H1 (cell line): Measurements from ENCODE around the gene KXD1. TPM values are rescaled to one million over a fixed set of nuclear protein-coding genes. Genes with fewer than 3 reads are reported as not detected.
A peak's percentile ranks its signal among the peaks of the same experiment; 100 is the strongest.

ENCODE experiments used
- CTCF ChIA-PET: fragments of 300-600 bp; sonication (Branson Sonifier 250); formaldehyde crosslinking; loops from one replicate; lab custom pipeline; 2021; ENCODE audit not compliant: partially characterized antibody; lab: Charles Lee
- POLR2A ChIA-PET: fragments of 300-600 bp; sonication (Branson Sonifier 250); formaldehyde crosslinking; loops from one replicate; lab custom pipeline; 2021; ENCODE audit warnings: inconsistent platforms; ENCODE audit not compliant: partially characterized antibody; lab: Charles Lee
- DNase-seq, 2 experiments: peaks; one replicate each; pipeline versions ENCODE4 v3.0.0 to v3.0.0-alpha.2; 2010 to 2022; ENCODE audit warnings: low spot score in 2 of 2, low read depth in 1 of 2, mixed read lengths in 1 of 2
- FAIRE-seq: peaks from 2 replicates; lab custom pipeline; 2011; peaks lifted over from hg19 to GRCh38; lab: Jason Lieb, UNC
- H2AFZ ChIP-seq: 2 replicates; pipeline ENCODE4 v1.8.1; 2012; ENCODE audit warnings: low read length, inconsistent platforms
- H2AK5ac ChIP-seq: 2 replicates; pipeline ENCODE4 v1.6.1; 2013; ENCODE audit warnings: low read depth, low read length
- H2BK120ac ChIP-seq: replicated peaks from 2 replicates; pipeline ENCODE3; 2013; ENCODE audit warnings: low read depth, low read length, inconsistent platforms
- H2BK12ac ChIP-seq: 2 replicates; pipeline ENCODE4 v1.6.1; 2013; ENCODE audit warnings: low read depth, low read length
- H2BK15ac ChIP-seq: 2 replicates; pipeline ENCODE4 v1.6.1; 2013; ENCODE audit warnings: low read length
- H2BK20ac ChIP-seq: 2 replicates; pipeline ENCODE4 v1.6.1; 2013; ENCODE audit warnings: low read length
- H2BK5ac ChIP-seq: 2 replicates; pipeline ENCODE4 v1.6.1; 2013; ENCODE audit warnings: low read depth, low read length
- H3K14ac ChIP-seq: 2 replicates; pipeline ENCODE4 v1.6.1; 2013; ENCODE audit warnings: inconsistent platforms; ENCODE audit not compliant: insufficient read length
- H3K18ac ChIP-seq: 2 replicates; pipeline ENCODE4 v1.6.1; 2013; ENCODE audit warnings: low read length; ENCODE audit errors: extremely low read depth
- H3K23ac ChIP-seq: 2 replicates; pipeline ENCODE4 v1.6.1; 2013; ENCODE audit warnings: inconsistent platforms; ENCODE audit not compliant: insufficient read length
- H3K23me2 ChIP-seq: 2 replicates; pipeline ENCODE4 v1.6.1; 2013; ENCODE audit warnings: low read depth, low read length
- H3K27ac ChIP-seq: 2 replicates; pipeline ENCODE4 v1.6.1; 2011; ENCODE audit warnings: low read depth, low read length, inconsistent platforms
- H3K27me3 ChIP-seq, 4 experiments: replicated peaks in 1 of 4; 1 replicate in 1 of 4; 2 replicates in 3 of 4; pipeline versions ENCODE4 v1.6.1 to v1.8.1; 2011 to 2013; ENCODE audit warnings: low read length in 3 of 4, mild to moderate bottlenecking in 3 of 4, inconsistent platforms in 2 of 4, mixed read lengths in 2 of 4, moderate library complexity in 1 of 4; ENCODE audit not compliant: control insufficient read depth in 3 of 4, insufficient read depth in 3 of 4; ENCODE audit errors: extremely low read depth in 1 of 4
- H3K36me3 ChIP-seq, 4 experiments: 2 replicates each; pipeline versions ENCODE4 v1.6.1 to v1.8.1; 2011 to 2013; ENCODE audit warnings: mild to moderate bottlenecking in 4 of 4, low read length in 3 of 4, moderate library complexity in 2 of 4, control low read depth in 1 of 4, inconsistent platforms in 1 of 4; ENCODE audit not compliant: insufficient read depth in 4 of 4, control insufficient read depth in 2 of 4
- H3K4ac ChIP-seq: replicated peaks from 2 replicates; pipeline ENCODE3; 2013; ENCODE audit warnings: low read length, low read depth, mixed read lengths, inconsistent platforms; ENCODE audit not compliant: insufficient read length
- H3K4me1 ChIP-seq, 4 experiments: replicated peaks in 1 of 4; 1 replicate in 1 of 4; 2 replicates in 3 of 4; pipeline versions ENCODE4 v1.6.1 to v1.8.1; 2011 to 2013; ENCODE audit warnings: low read length in 3 of 4, inconsistent platforms in 2 of 4, mixed read lengths in 1 of 4; ENCODE audit not compliant: insufficient read depth in 4 of 4, control insufficient read depth in 3 of 4
- H3K4me2 ChIP-seq, 2 experiments: 2 replicates each; pipeline versions ENCODE4 v1.6.1 to v1.8.1; 2011 to 2013; ENCODE audit warnings: low read depth in 2 of 2, low read length in 2 of 2, control low read depth in 1 of 2, inconsistent platforms in 1 of 2, mild to moderate bottlenecking in 1 of 2; ENCODE audit not compliant: insufficient read depth in 1 of 2
- H3K4me3 ChIP-seq, 4 experiments: fragments of 200-600, 300-600 bp in 1 of 4; sonication (generic), shearing (Covaris generic), sonication (Bioruptor Twin) in 1 of 4; 2 replicates each; pipeline versions ENCODE4 v1.5.1 to v1.8.1; 2011 to 2016; ENCODE audit warnings: low read length in 4 of 4, low read depth in 3 of 4, control low read depth in 2 of 4, inconsistent platforms in 2 of 4, mild to moderate bottlenecking in 2 of 4, mixed read lengths in 1 of 4, moderate library complexity in 1 of 4; ENCODE audit not compliant: insufficient read depth in 2 of 4; ENCODE audit errors: extremely low read depth in 1 of 4
- H3K56ac ChIP-seq: replicated peaks from 2 replicates; pipeline ENCODE3; 2013; ENCODE audit warnings: low read depth, mild to moderate bottlenecking, mixed read lengths, low read length, inconsistent platforms; ENCODE audit not compliant: insufficient read length
- H3K79me1 ChIP-seq: 2 replicates; pipeline ENCODE4 v1.6.1; 2013; ENCODE audit warnings: low read depth, low read length, control low read depth
- H3K79me2 ChIP-seq, 2 experiments: 2 replicates each; pipeline versions ENCODE4 v1.6.1 to v1.8.1; 2012 to 2013; ENCODE audit warnings: low read length in 2 of 2, mild to moderate bottlenecking in 2 of 2, inconsistent platforms in 1 of 2; ENCODE audit not compliant: insufficient read depth in 2 of 2, control insufficient read depth in 1 of 2
- H3K9ac ChIP-seq, 4 experiments: replicated peaks in 1 of 4; 1 replicate in 1 of 4; 2 replicates in 3 of 4; pipeline versions ENCODE4 v1.6.1 to v1.8.1; 2011 to 2013; ENCODE audit warnings: low read depth in 3 of 4, low read length in 3 of 4, control low read depth in 2 of 4, mild to moderate bottlenecking in 2 of 4, moderate library complexity in 2 of 4, inconsistent platforms in 1 of 4; ENCODE audit errors: extremely low read depth in 1 of 4
- H3K9me3 ChIP-seq, 2 experiments: 2 replicates each; pipeline versions ENCODE4 v1.6.1 to v1.8.1; 2012 to 2013; ENCODE audit warnings: mild to moderate bottlenecking in 2 of 2, moderate library complexity in 2 of 2, control low read depth in 1 of 2, inconsistent platforms in 1 of 2, low read depth in 1 of 2, low read length in 1 of 2, mixed read lengths in 1 of 2; ENCODE audit not compliant: insufficient read depth in 2 of 2
- H4K20me1 ChIP-seq, 2 experiments: replicated peaks in 1 of 2; 2 replicates each; pipeline versions ENCODE3 to v1.8.1; 2011 to 2013; ENCODE audit warnings: inconsistent platforms in 2 of 2, low read length in 2 of 2, mild to moderate bottlenecking in 1 of 2; ENCODE audit not compliant: insufficient read depth in 2 of 2, control insufficient read depth in 1 of 2
- H4K5ac ChIP-seq: 2 replicates; pipeline ENCODE4 v1.6.1; 2013; ENCODE audit warnings: low read length, low read depth, mixed read lengths, inconsistent platforms; ENCODE audit not compliant: insufficient read length
- H4K8ac ChIP-seq: 2 replicates; pipeline ENCODE4 v1.8.0; 2013; ENCODE audit warnings: mild to moderate bottlenecking, moderate library complexity, low read length, inconsistent platforms; ENCODE audit not compliant: insufficient read depth; ENCODE audit errors: extremely low read depth
- H4K91ac ChIP-seq: replicated peaks from 2 replicates; pipeline ENCODE3; 2013; ENCODE audit warnings: low read length, mixed read lengths, inconsistent platforms; ENCODE audit not compliant: insufficient read length
- ASH2L ChIP-seq: fragments of 200-600, 300-600 bp; sonication (generic); IDR thresholded peaks from one replicate; pipeline ENCODE4 v1.7.1; 2017; ENCODE audit warnings: low read length
- CBX8 ChIP-seq: fragments of 300-800, 300-1000 bp; sonication (generic); IDR thresholded peaks from 2 replicates; pipeline ENCODE4 v1.7.1; 2016; ENCODE audit warnings: low read depth, low read length, borderline replicate concordance
- CHD2 ChIP-seq: IDR thresholded peaks from 2 replicates; pipeline ENCODE4 v1.6.1; 2012; ENCODE audit warnings: low read length, improper control_type of control experiment
- FOSL1 ChIP-seq: IDR thresholded peaks from 2 replicates; pipeline ENCODE4 v1.6.1; 2011; ENCODE audit warnings: mild to moderate bottlenecking, low read depth, low read length, moderate library complexity; ENCODE audit not compliant: insufficient read depth
- GTF2F1 ChIP-seq: IDR thresholded peaks from 2 replicates; pipeline ENCODE4 v1.6.1; 2012; ENCODE audit warnings: low read depth, low read length, improper control_type of control experiment, borderline replicate concordance
- HDAC2 ChIP-seq, 2 experiments: fragments of 300-600 bp in 1 of 2; sonication (generic) in 1 of 2; IDR thresholded peaks; 2 replicates each; pipeline ENCODE4 v1.6.1; 2011 to 2012; ENCODE audit warnings: low read depth in 2 of 2, low read length in 2 of 2, mild to moderate bottlenecking in 2 of 2, moderate library complexity in 2 of 2, borderline replicate concordance in 1 of 2, inconsistent platforms in 1 of 2
- HDAC6 ChIP-seq: IDR thresholded peaks from one replicate; pipeline ENCODE4 v1.7.1; 2012; ENCODE audit warnings: low read depth, mild to moderate bottlenecking, inconsistent platforms, low read length, moderate library complexity
- JUN ChIP-seq: IDR thresholded peaks from 2 replicates; pipeline ENCODE4 v1.6.1; 2011; ENCODE audit warnings: low read depth, mild to moderate bottlenecking, improper control_type of control experiment, low read length
- JUND ChIP-seq: IDR thresholded peaks from 2 replicates; pipeline ENCODE4 v1.6.1; 2011; ENCODE audit warnings: mild to moderate bottlenecking, improper control_type of control experiment, low read length
- KDM1A ChIP-seq: fragments of 200-600, 300-600 bp; sonication (generic); IDR thresholded peaks from 2 replicates; pipeline ENCODE4 v1.7.1; 2016; ENCODE audit warnings: mild to moderate bottlenecking, low read length, borderline replicate concordance
- SP1 ChIP-seq: IDR thresholded peaks from 2 replicates; pipeline ENCODE4 v1.6.1; 2011; ENCODE audit warnings: low read depth, low read length
- SP4 ChIP-seq: IDR thresholded peaks from 2 replicates; pipeline ENCODE4 v1.6.1; 2012; ENCODE audit warnings: low read length, inconsistent platforms
- TAF1 ChIP-seq: IDR thresholded peaks from 2 replicates; pipeline ENCODE4 v1.6.1; 2011; ENCODE audit warnings: mild to moderate bottlenecking, low read depth, low read length
- TEAD4 ChIP-seq: IDR thresholded peaks from 2 replicates; pipeline ENCODE4 v1.6.1; 2012; ENCODE audit warnings: low read depth, low read length, inconsistent platforms, mixed read lengths
- WGBS, 2 experiments: shearing (Covaris generic) in 1 of 2; methylation state at CpG; one replicate each; pipeline versions ENCODE4 v1.1.6 to v1.1.7; 2013 to 2015; ENCODE audit warnings: low lambda C conversion rate in 2 of 2, mixed read lengths in 2 of 2, inconsistent platforms in 1 of 2, low coverage in 1 of 2, missing lambda C conversion rate in 1 of 2; ENCODE audit not compliant: insufficient replicate concordance in 2 of 2, insufficient coverage in 1 of 2, insufficient read length in 1 of 2; ENCODE audit errors: extremely low coverage in 1 of 2, missing lambda C conversion rate in 1 of 2; 5-methylcytosine and 5-hydroxymethylcytosine counted together
- polyA plus RNA-seq, 7 experiments: library from polyadenylated mRNA; depleted of rRNA in 3 of 7; stranded (reverse) in 5 of 7; unstranded in 2 of 7; fragments of >200 nt in 5 of 7; fragments of 200-250 nt in 2 of 7; gene quantifications; 1 replicate in 5 of 7; 2 replicates in 1 of 7; 4 replicates in 1 of 7; pipeline versions ENCODE4 v1.2.1 to v1.2.3, GENCODE V29; 2011 to 2013; ENCODE audit warnings: missing spikeins in 2 of 7, mixed read lengths in 2 of 7
- total RNA-seq: library from RNA; stranded (reverse); fragmentation: NEBNext Ultra II Directional; extraction: Animal tissue kit (Norgen Biotek cat#: 25700); gene quantifications from 2 replicates; pipeline ENCODE4 v1.2.1, GENCODE V29; 2021

Gene KXD1
- total and polyA plus RNA-seq, 2 of the 8 experiments (the other 6 are each of a cell fraction or from before 2014, with no cell fraction given) = 115 to 267 TPM

- peaks cover 0 to 3% of the 10 kb centered on the region in 2 experiments for H4K20me1 ChIP-seq
- H3K79me2 ChIP-seq = no peaks in the 10 kb centered on the region
- H3K14ac ChIP-seq = no peak overlapping the region
- no peak overlapping the region for H3K27ac ChIP-seq
- no peaks in the 10 kb centered on the region for H3K36me3 ChIP-seq
- peak overlapping the region; percentile 95 for H3K18ac ChIP-seq
- ChIA-PET CTCF (interaction anchor here (0.7 to 12.5 kb wide), 9 partner anchors 9 to 174 kb away, joined by 3 to 139 read pairs (median 3); no protein-coding TSS in a partner anchor), POLR2A (interaction anchor here (1.0 to 10.3 kb wide), 9 partner anchors 9 to 40 kb away, joined by 3 to 112 read pairs (median 4); partner anchors contain the start of genes KXD1, TMEM59L and UBA52)
- peak overlapping the region; percentile 46; the same call in 1 of the 2 replicates for H2BK5ac ChIP-seq
- peaks cover 2 to 36% (median 27%) of the 10 kb centered on the region in 4 experiments for H3K4me1 ChIP-seq
- H3K9ac ChIP-seq = no peak overlapping the region
- peak overlapping the region; percentile 11 to 66 (median 36); a peak in 5 of 8 replicates for H3K4me3 ChIP-seq
- no peak overlapping the region for H4K5ac ChIP-seq
- 24% methylated on average over 9 of the region's 26 CpGs; no CpG with 5 or more reads in 1 of the 2 experiments for WGBS, 2 experiments
- H3K9me3 ChIP-seq = no peaks in the 10 kb centered on the region
- H2BK120ac ChIP-seq = no peak overlapping the region
- H2BK15ac ChIP-seq = peak overlapping the region; percentile 53; the same call in 1 of the 2 replicates
- no peak overlapping the region for H4K8ac ChIP-seq
- H2BK20ac ChIP-seq = peak overlapping the region; percentile 51
- no peak overlapping the region for H2AFZ ChIP-seq
- H3K27me3 ChIP-seq = peaks cover 0 to 6% (median 3%) of the 10 kb centered on the region in 4 experiments; a peak in 5 of 7 replicates
- H3K4me2 ChIP-seq = peak overlapping the region; percentile 72 to 74
- peak overlapping the region; percentile 80; the same call in 1 of the 2 replicates for H2BK12ac ChIP-seq
- no peaks in the 10 kb centered on the region for H3K79me1 ChIP-seq
- H2AK5ac ChIP-seq = 0 out of 2 replicates have a peak overlapping the region, but pooled peaks have one; percentile 34
- DNase-seq (peak in 1 of 2 experiments; percentile 58), FAIRE-seq (no peak)
- H3K4ac ChIP-seq = no peak overlapping the region
- peaks cover 6% of the 10 kb centered on the region for H3K23me2 ChIP-seq
- no peak overlapping the region for H3K56ac ChIP-seq
- H3K23ac ChIP-seq = no peak overlapping the region
- peak overlapping the region; percentile 66 for H4K91ac ChIP-seq
- TF ChIP-seq CHD2 (no peak), CBX8 (no peak), TAF1 (no peak), SP4 (no peak), TEAD4 (no peak), JUN (no peak), ASH2L (no peak), JUND (no peak), GTF2F1 (no peak), KDM1A (no peak), HDAC2 (IDR thresholded peaks at IDR 0.05; ENCODE audit: borderline replicate concordance in 1 of 2, low read depth in 2 of 2, low read length in 2 of 2) (no peak), SP1 (no peak), HDAC6 (no peak), FOSL1 (no peak)
These were observed 37.2 kb downstream of the KXD1 start for GRCh38 chr19:18594824-18595373.
